Panc1 (cell line): ENCODE measurements around the gene CISTR. TPM values are rescaled to one million over a fixed set of nuclear protein-coding genes. Genes with fewer than 3 reads are reported as not detected.

Experiments
- ATAC-seq: fragments of 200-7000 bp; cut with Tn5 transposase; 2 replicates; pipeline ENCODE4 v1.9.1; 2020; ENCODE audit warnings: mild to moderate bottlenecking, moderate library complexity
- BruUV-seq: library from RNA; stranded (reverse); fragments of 400-500 nt; replicated peaks from 2 replicates; lab custom pipeline; 2021; lab: Mats Ljungman, UMichigan
- CTCF ChIA-PET: fragments of 300-600 bp; sonication (Branson Sonifier 250); formaldehyde crosslinking; loops from one replicate; lab custom pipeline; 2022; ENCODE audit warnings: antibody characterized with exemption; lab: Charles Lee
- POLR2A ChIA-PET: fragments of 300-600 bp; sonication (Branson Sonifier 250); formaldehyde crosslinking; loops from one replicate; lab custom pipeline; 2022; ENCODE audit warnings: antibody characterized with exemption; lab: Charles Lee
- DNase-seq: peaks from one replicate; pipeline ENCODE4 v3.0.0-alpha.2; 2010; ENCODE audit warnings: low read depth, low spot score
- H3K27ac ChIP-seq: 2 replicates; pipeline ENCODE4 v1.5.1; 2011; ENCODE audit warnings: mild to moderate bottlenecking, low read length, inconsistent platforms
- H3K27me3 ChIP-seq: fragments of 200-500 bp; sonication (Bioruptor generic); 2 replicates; pipeline ENCODE4 v1.6.0; 2014; ENCODE audit warnings: low read length, inconsistent platforms; ENCODE audit not compliant: control insufficient read depth, insufficient read depth
- H3K36me3 ChIP-seq: fragments of 200-500 bp; sonication (Bioruptor generic); 2 replicates; pipeline ENCODE4 v1.5.1; 2014; ENCODE audit warnings: inconsistent platforms, mild to moderate bottlenecking, low read length, moderate library complexity; ENCODE audit not compliant: control insufficient read depth, insufficient read depth
- H3K4me1 ChIP-seq: 2 replicates; pipeline ENCODE4 v1.5.1; 2011; ENCODE audit warnings: inconsistent platforms, mild to moderate bottlenecking, low read length, moderate library complexity; ENCODE audit not compliant: control insufficient read depth, insufficient read depth
- H3K4me3 ChIP-seq, 2 experiments: 2 replicates each; pipeline ENCODE4 v1.5.1; 2011 to 2012; ENCODE audit warnings: low read depth in 2 of 2, low read length in 2 of 2, mild to moderate bottlenecking in 2 of 2, inconsistent platforms in 1 of 2, moderate library complexity in 1 of 2
- H3K9me3 ChIP-seq: fragments of 200-500 bp; sonication (Bioruptor generic); 2 replicates; pipeline ENCODE4 v1.5.1; 2014; ENCODE audit warnings: low read depth, mild to moderate bottlenecking, inconsistent platforms, low read length, moderate library complexity; ENCODE audit not compliant: control insufficient read depth, insufficient read depth
- CTCF ChIP-seq: fragments of 450-650 bp; IDR thresholded peaks from 2 replicates; pipeline ENCODE4 v1.5.1; 2017; ENCODE audit warnings: mild to moderate bottlenecking
- POLR2AphosphoS5 ChIP-seq: IDR thresholded peaks from 2 replicates; pipeline ENCODE4 v1.6.1; 2012; ENCODE audit warnings: mild to moderate bottlenecking, low read depth, low read length, moderate library complexity
- SIN3A ChIP-seq: IDR thresholded peaks from 2 replicates; pipeline ENCODE4 v1.6.1; 2012; ENCODE audit warnings: low read depth, mild to moderate bottlenecking, low read length, moderate library complexity, borderline replicate concordance; ENCODE audit not compliant: insufficient read depth
- TCF7L2 ChIP-seq: IDR thresholded peaks from 2 replicates; pipeline ENCODE4 v1.6.1; 2011; ENCODE audit warnings: mild to moderate bottlenecking, low read depth, low read length, inconsistent platforms
- in situ Hi-C: cut with HindIII; loops from 2 replicates; pipeline ENCODE4 v1.10.0; 2016; ENCODE audit warnings: low sequenced_read_pairs, low pct_unique_long_range_greater_than_20kb
- intact Hi-C: fragments of 100-400 bp; cut with micrococcal nuclease; formaldehyde crosslinking; loops from one replicate; pipeline ENCODE4 v1.10.0; 2022; ENCODE audit not compliant: unreplicated experiment
- total RNA-seq: library from RNA; stranded (reverse); gene quantifications from one replicate; pipeline ENCODE4 v1.2.1, GENCODE V29; 2021; ENCODE audit not compliant: unreplicated experiment
- TF ChIP-seq, protein P1 (sequence below), 2 experiments: IDR thresholded peaks; 2 replicates each; pipeline ENCODE4 v1.6.1; 2011 to 2012; ENCODE audit warnings: low read depth in 2 of 2, control low read depth in 1 of 2, low read length in 1 of 2, mild to moderate bottlenecking in 1 of 2, moderate library complexity in 1 of 2; ENCODE audit not compliant: insufficient read depth in 1 of 2

CISTR gene
- total RNA-seq, 1 experiment from 2014 or later = not detected

GRCh38 chr12:53703756-53704155 is 48.0 kb downstream of the CISTR start:
- in situ Hi-C loops (no loop called here), intact Hi-C loops (loop anchor here (5.0 kb wide), 1 partner anchor 514 kb away; no protein-coding TSS in a partner anchor)
- POLR2A ChIA-PET = no interaction called here
- CTCF ChIA-PET = interaction anchor here (0.9 kb wide), 1 partner anchor 42 kb away, joined by 6 read pairs; no protein-coding TSS in a partner anchor
- TF ChIP-seq, protein P1, sequence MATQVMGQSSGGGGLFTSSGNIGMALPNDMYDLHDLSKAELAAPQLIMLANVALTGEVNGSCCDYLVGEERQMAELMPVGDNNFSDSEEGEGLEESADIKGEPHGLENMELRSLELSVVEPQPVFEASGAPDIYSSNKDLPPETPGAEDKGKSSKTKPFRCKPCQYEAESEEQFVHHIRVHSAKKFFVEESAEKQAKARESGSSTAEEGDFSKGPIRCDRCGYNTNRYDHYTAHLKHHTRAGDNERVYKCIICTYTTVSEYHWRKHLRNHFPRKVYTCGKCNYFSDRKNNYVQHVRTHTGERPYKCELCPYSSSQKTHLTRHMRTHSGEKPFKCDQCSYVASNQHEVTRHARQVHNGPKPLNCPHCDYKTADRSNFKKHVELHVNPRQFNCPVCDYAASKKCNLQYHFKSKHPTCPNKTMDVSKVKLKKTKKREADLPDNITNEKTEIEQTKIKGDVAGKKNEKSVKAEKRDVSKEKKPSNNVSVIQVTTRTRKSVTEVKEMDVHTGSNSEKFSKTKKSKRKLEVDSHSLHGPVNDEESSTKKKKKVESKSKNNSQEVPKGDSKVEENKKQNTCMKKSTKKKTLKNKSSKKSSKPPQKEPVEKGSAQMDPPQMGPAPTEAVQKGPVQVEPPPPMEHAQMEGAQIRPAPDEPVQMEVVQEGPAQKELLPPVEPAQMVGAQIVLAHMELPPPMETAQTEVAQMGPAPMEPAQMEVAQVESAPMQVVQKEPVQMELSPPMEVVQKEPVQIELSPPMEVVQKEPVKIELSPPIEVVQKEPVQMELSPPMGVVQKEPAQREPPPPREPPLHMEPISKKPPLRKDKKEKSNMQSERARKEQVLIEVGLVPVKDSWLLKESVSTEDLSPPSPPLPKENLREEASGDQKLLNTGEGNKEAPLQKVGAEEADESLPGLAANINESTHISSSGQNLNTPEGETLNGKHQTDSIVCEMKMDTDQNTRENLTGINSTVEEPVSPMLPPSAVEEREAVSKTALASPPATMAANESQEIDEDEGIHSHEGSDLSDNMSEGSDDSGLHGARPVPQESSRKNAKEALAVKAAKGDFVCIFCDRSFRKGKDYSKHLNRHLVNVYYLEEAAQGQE (IDR thresholded peaks at IDR 0.05; ENCODE audit: insufficient read depth in 1 of 2, low read depth in 2 of 2, low read length in 1 of 2) = no peak
- TF ChIP-seq TCF7L2 (no peak), CTCF (no peak), POLR2AphosphoS5 (no peak)
- no peaks in the 10 kb centered on the region for H3K36me3 ChIP-seq
- H3K4me3 ChIP-seq = no peak overlapping the region
- no peaks in the 10 kb centered on the region for H3K9me3 ChIP-seq
- no peaks in the 10 kb centered on the region for H3K4me1 ChIP-seq
- DNase-seq (no peak), ATAC-seq (no peak)
- H3K27ac ChIP-seq = no peak overlapping the region
- H3K27me3 ChIP-seq = peaks cover 10% of the 10 kb centered on the region; the same call in 1 of the 2 replicates
- BruUV-seq = no TSS peak

- ChIA-PET CTCF (interaction anchor here (0.6 to 1.6 kb wide), 4 partner anchors 43 to 490 kb away, joined by 3 to 45 read pairs (median 4); no protein-coding TSS in a partner anchor), POLR2A (interaction anchor here (1.2 kb wide), 1 partner anchor 41 kb away, joined by 3 read pairs; no protein-coding TSS in a partner anchor)
- peaks cover 10% of the 10 kb centered on the region for H3K27me3 ChIP-seq
- H3K36me3 ChIP-seq = no peaks in the 10 kb centered on the region
- DNase-seq (peak; percentile 61), ATAC-seq (peak; percentile 99)
- no peak for TF ChIP-seq TCF7L2
- peak; percentile 97 for TF ChIP-seq CTCF
- TF ChIP-seq, protein P1 (IDR thresholded peaks at IDR 0.05; ENCODE audit: insufficient read depth in 1 of 2, low read depth in 2 of 2, low read length in 1 of 2) = no peak
- TF ChIP-seq SIN3A = no peak
- H3K4me1 ChIP-seq = no peaks in the 10 kb centered on the region
- intact Hi-C loops (loop anchor here (1.0 to 5.0 kb wide), 2 partner anchors 42 to 516 kb away; no protein-coding TSS in a partner anchor), in situ Hi-C loops (no loop called here)
- no peaks in the 10 kb centered on the region for H3K9me3 ChIP-seq
- BruUV-seq = no TSS peak
- no peak overlapping the region for H3K4me3 ChIP-seq
- H3K27ac ChIP-seq = no peak overlapping the region; the same call in 1 of the 2 replicates
These were observed 50.1 kb downstream of the CISTR start for GRCh38 chr12:53701518-53702264.
